Measurements from ENCODE around the gene PAMR1. TPM values are rescaled to one million over a fixed set of nuclear protein-coding genes. Genes with fewer than 3 reads are reported as not detected.

The PAMR1 gene
- total RNA-seq, 4 donors from 2014 or later: 0.49 to 3.2 (median 1.4) TPM

DNA sequence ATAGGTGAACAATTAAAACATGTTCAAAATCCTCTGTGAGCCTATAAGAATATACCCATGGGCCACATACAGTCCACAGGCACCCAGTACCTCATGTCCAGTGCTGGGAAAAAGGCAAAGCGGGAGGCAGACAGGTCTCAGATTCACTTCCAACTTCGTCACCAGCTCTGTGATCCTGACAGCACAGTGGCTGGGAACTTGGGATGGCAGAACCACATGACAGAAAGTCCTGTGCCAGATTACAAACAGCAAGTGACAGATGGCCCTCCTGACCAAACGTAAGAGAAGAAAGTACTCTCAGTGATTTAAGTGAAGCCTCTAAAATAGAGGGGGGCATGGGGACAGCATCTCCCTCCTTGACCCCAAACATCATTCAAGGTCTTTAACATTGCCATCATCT lies 111.8 kb downstream of the PAMR1 start:
- Histone ChIP-seq H3K4me3 (no peak overlapping the region), H3K4me1 (peaks cover 0 to 3% of the 10 kb centered on the region in 2 donors), H3K27me3 (peaks cover 22 to 35% (median 28%) of the 10 kb centered on the region in 3 donors), H3K36me3 (no peaks in the 10 kb centered on the region), H3K9me3 (no peaks in the 10 kb centered on the region), H3K27ac (no peak overlapping the region)
- ATAC-seq: no peak
- intact Hi-C loops (cut with DNase I; ENCODE audit: low total_unique reads): no loop called here
- DNase-seq: no peak
- in situ Hi-C loops (cut with MboI; ENCODE audit: low sequenced_read_pairs in 4 of 4): loop anchor here in 2 of 4 donors (25.0 kb wide), 1 partner anchor 826 kb away; no protein-coding TSS in a partner anchor
- TF ChIP-seq POLR2A (IDR thresholded peaks at IDR 0.05) (no peak), CTCF (IDR thresholded peaks at IDR 0.05 in 4 of 5, conservative IDR thresholded peaks at IDR 0.05 in 1 of 5) (no peak)

- Histone ChIP-seq H3K27ac (no peak overlapping the region), H3K27me3 (peaks cover 13 to 22% (median 15%) of the 10 kb centered on the region in 3 donors), H3K4me1 (no peaks in the 10 kb centered on the region), H3K9me3 (no peaks in the 10 kb centered on the region), H3K4me3 (no peak overlapping the region), H3K36me3 (no peaks in the 10 kb centered on the region)
- intact Hi-C loops (cut with DNase I; ENCODE audit: low total_unique reads): no loop called here
- ATAC-seq (no peak), DNase-seq (no peak)
- TF ChIP-seq POLR2A (IDR thresholded peaks at IDR 0.05) (no peak), CTCF (IDR thresholded peaks at IDR 0.05 in 4 of 5, conservative IDR thresholded peaks at IDR 0.05 in 1 of 5) (no peak)
- in situ Hi-C loops (cut with MboI; ENCODE audit: low sequenced_read_pairs in 4 of 4): loop anchor here in 2 of 4 donors (25.0 kb wide), 1 partner anchor 825 kb away; no protein-coding TSS in a partner anchor
These were observed 113.1 kb downstream of the PAMR1 start for GRCh38 chr11:35412285-35412684.

GRCh38 chr11:35407041-35407440 lies 118.4 kb downstream of the PAMR1 start:
- TF ChIP-seq CTCF (IDR thresholded peaks at IDR 0.05 in 4 of 5, conservative IDR thresholded peaks at IDR 0.05 in 1 of 5) (no peak), POLR2A (IDR thresholded peaks at IDR 0.05) (no peak)
- H3K4me3 ChIP-seq: no peak overlapping the region
- DNase-seq: no peak
- no peak overlapping the region for H3K27ac ChIP-seq
- H3K9me3 ChIP-seq: no peaks in the 10 kb centered on the region
- ATAC-seq: no peak
- no peaks in the 10 kb centered on the region for H3K27me3 ChIP-seq
- in situ Hi-C loops (cut with MboI; ENCODE audit: low sequenced_read_pairs in 4 of 4) (loop anchor here in 2 of 4 donors (25.0 kb wide), 1 partner anchor 820 kb away; no protein-coding TSS in a partner anchor), intact Hi-C loops (cut with DNase I; ENCODE audit: low total_unique reads) (no loop called here)
- no peaks in the 10 kb centered on the region for H3K36me3 ChIP-seq
- H3K4me1 ChIP-seq: no peaks in the 10 kb centered on the region

- ATAC-seq (no peak), DNase-seq (no peak)
- Histone ChIP-seq H3K36me3 (no peaks in the 10 kb centered on the region), H3K9me3 (no peaks in the 10 kb centered on the region), H3K27ac (no peak overlapping the region), H3K4me3 (no peak overlapping the region), H3K27me3 (no peaks in the 10 kb centered on the region), H3K4me1 (no peaks in the 10 kb centered on the region)
- TF ChIP-seq POLR2A (IDR thresholded peaks at IDR 0.05) (no peak), CTCF (IDR thresholded peaks at IDR 0.05 in 4 of 5, conservative IDR thresholded peaks at IDR 0.05 in 1 of 5) (peak in 1 of 5 experiments; percentile 24)
- intact Hi-C loops (cut with DNase I; ENCODE audit: low total_unique reads) (no loop called here), in situ Hi-C loops (cut with MboI; ENCODE audit: low sequenced_read_pairs in 4 of 4) (loop anchor here in 2 of 4 donors (25.0 kb wide), 1 partner anchor 817 kb away; no protein-coding TSS in a partner anchor)
These were observed 121.0 kb downstream of the PAMR1 start for GRCh38 chr11:35404388-35404775.
